ENCODE data around the gene RGS18. TPM values are rescaled to one million over a fixed set of nuclear protein-coding genes. Genes with fewer than 3 reads are reported as not detected.

RGS18 gene
- total RNA-seq, 4 donors from 2014 or later = 0.22 to 1.6 (median 1.3) TPM

DNA sequence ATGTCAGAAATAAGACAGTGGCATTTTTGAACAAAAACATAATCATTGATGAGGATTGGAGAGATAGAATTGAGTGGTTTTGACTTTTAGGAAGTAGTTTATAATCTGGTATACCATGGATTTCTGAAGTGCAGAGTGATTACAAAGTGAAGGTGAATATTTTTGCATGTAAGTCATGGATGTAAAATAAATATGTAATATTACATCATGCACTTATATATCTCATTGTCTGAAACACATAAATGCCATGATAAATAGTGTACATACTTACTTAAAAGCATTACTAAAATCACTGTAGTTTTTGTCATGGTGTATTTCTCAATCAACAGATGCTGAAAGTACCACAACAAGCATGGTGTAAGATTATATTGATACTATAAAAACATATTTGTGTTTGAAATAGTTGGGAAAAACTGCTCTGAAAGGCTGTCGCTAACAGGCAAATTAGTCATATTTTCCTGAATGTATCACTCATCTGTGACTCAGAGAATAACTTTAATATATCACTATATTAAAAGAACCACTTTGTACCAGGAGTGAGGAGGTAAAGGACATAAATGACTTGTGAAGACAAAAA, 24.8 kb upstream of the RGS18 start:
- no peak overlapping the region for H3K27ac ChIP-seq

DNA sequence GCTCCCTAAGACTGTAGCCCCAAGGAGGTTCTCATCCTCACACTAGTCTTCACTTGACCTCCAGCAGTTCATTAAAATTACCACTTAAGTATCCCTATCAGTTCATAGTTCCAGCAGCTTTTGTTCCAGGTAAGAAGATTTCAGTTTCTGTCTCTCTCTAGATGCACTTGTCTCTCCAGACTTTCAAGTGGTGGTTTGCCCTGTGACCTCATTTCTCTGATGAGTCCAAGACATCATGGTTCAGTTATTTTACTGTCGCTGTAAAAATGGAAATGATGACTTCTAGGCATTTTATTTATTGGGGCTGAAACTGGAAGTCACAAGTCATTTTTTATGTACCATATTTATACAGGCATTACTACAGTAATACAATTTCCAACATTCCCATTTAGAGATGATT, 17.9 kb upstream of the RGS18 start:
- intact Hi-C loops (cut with DNase I) = no loop called here
- no peak for DNase-seq
- Histone ChIP-seq H3K27me3 (no peaks in the 10 kb centered on the region), H3K4me1 (no peaks in the 10 kb centered on the region), H3K4me3 (replicated peaks in 1 of 3) (no peak overlapping the region), H3K27ac (no peak overlapping the region), H3K9me3 (no peaks in the 10 kb centered on the region), H3K36me3 (no peaks in the 10 kb centered on the region)
- TF ChIP-seq POLR2A (IDR thresholded peaks at IDR 0.05) = no peak
- TF ChIP-seq, protein P1, sequence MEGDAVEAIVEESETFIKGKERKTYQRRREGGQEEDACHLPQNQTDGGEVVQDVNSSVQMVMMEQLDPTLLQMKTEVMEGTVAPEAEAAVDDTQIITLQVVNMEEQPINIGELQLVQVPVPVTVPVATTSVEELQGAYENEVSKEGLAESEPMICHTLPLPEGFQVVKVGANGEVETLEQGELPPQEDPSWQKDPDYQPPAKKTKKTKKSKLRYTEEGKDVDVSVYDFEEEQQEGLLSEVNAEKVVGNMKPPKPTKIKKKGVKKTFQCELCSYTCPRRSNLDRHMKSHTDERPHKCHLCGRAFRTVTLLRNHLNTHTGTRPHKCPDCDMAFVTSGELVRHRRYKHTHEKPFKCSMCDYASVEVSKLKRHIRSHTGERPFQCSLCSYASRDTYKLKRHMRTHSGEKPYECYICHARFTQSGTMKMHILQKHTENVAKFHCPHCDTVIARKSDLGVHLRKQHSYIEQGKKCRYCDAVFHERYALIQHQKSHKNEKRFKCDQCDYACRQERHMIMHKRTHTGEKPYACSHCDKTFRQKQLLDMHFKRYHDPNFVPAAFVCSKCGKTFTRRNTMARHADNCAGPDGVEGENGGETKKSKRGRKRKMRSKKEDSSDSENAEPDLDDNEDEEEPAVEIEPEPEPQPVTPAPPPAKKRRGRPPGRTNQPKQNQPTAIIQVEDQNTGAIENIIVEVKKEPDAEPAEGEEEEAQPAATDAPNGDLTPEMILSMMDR (IDR thresholded peaks at IDR 0.05) = no peak
- WGBS, 2 donors = 62 to 77% methylated on average over 1 of the region's 1 CpG

More for the DNA sequence above, 24.8 kb upstream of the RGS18 start:
- no peaks in the 10 kb centered on the region for H3K4me1 ChIP-seq
- TF ChIP-seq POLR2A (IDR thresholded peaks at IDR 0.05) = no peak
- TF ChIP-seq, protein P1 (IDR thresholded peaks at IDR 0.05) = no peak
- no peak overlapping the region for H3K4me3 ChIP-seq (replicated peaks in 1 of 3)
- intact Hi-C loops (cut with DNase I) = no loop called here
- no peaks in the 10 kb centered on the region for H3K36me3 ChIP-seq
- no peaks in the 10 kb centered on the region for H3K27me3 ChIP-seq
- DNase-seq = no peak
- 90 to 96% methylated on average over 1 of the region's 1 CpG for WGBS, 2 donors
- no peaks in the 10 kb centered on the region for H3K9me3 ChIP-seq

DNA sequence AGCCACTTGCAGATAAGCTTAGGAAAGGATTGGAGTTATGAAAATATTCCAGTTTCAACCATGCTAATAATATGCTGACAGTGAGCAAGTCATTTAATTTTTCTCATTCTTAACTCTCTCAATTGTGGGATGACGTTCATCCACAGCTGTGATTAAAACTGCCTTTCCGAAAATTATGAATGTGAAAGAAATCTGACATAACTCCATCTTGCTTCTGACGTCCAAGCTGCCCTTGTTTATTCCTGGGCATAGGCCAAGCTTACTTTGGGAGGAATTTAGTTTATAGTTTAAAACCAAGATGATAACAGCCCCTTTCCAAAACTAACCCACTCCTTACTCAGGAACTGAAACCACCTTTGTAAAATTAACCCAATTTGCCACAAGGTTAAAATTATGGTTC, 11.0 kb upstream of the RGS18 start:
- Histone ChIP-seq H3K27ac (no peak overlapping the region), H3K36me3 (no peaks in the 10 kb centered on the region), H3K4me1 (no peaks in the 10 kb centered on the region), H3K9me3 (no peaks in the 10 kb centered on the region), H3K27me3 (no peaks in the 10 kb centered on the region), H3K4me3 (replicated peaks in 1 of 3) (no peak overlapping the region)
- WGBS, 2 donors = 79 to 83% methylated on average over 3 of the region's 3 CpGs
- intact Hi-C loops (cut with DNase I) = no loop called here
- no peak for DNase-seq
- no peak for TF ChIP-seq POLR2A (IDR thresholded peaks at IDR 0.05)
- TF ChIP-seq, protein P1 (IDR thresholded peaks at IDR 0.05) = no peak

DNA sequence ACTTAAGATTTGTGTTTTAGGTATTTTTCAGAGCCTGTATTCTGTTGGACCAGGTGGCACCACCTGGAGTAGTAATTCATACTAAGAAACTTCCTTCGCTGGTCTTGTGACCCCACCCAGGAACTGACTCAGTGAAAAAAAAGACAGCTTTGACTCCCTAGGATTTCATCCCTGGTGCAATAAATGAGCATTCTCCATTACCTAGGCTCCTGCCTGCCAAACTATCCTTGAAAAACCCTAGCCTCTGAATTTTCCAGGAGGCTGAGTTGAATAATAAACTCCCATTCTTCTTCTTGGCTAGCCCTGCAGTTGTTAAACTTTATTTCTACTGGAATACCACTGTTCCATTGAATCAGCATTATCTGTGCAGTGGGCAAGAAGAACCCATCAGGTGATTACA, 10.6 kb upstream of the RGS18 start:
- intact Hi-C loops (cut with DNase I) = no loop called here
- H3K9me3 ChIP-seq = no peaks in the 10 kb centered on the region
- TF ChIP-seq POLR2A (IDR thresholded peaks at IDR 0.05) = no peak
- TF ChIP-seq, protein P1 (IDR thresholded peaks at IDR 0.05) = no peak
- no peak overlapping the region for H3K4me3 ChIP-seq (replicated peaks in 1 of 3)
- no peak overlapping the region for H3K27ac ChIP-seq
- no peak for DNase-seq
- H3K36me3 ChIP-seq = no peaks in the 10 kb centered on the region
- 80 to 85% methylated on average over 1 of the region's 1 CpG for WGBS, 2 donors
- H3K4me1 ChIP-seq = no peaks in the 10 kb centered on the region
- H3K27me3 ChIP-seq = no peaks in the 10 kb centered on the region

DNA sequence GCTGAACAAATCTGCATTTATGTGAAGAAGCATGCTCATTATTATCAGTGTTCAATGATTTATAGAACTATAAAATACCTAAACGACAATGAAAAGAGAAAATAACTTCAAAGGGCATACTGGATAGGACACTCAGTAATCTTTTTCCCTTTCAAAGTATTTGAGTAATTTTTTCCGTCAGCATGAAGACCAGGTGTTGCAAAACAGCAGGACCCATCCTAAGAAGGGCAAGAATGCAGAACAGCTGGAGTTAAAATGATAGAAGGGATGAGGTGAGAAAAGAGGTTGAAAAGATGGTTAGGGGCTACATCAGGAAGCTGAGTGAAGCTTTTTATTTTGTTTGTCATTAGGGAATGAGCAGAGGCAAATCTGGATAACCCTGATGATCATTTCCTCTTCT, 7.1 kb upstream of the RGS18 start:
- no peaks in the 10 kb centered on the region for H3K4me1 ChIP-seq
- 63 to 77% methylated on average over 2 of the region's 2 CpGs for WGBS, 2 donors
- intact Hi-C loops (cut with DNase I) = no loop called here
- no peak for DNase-seq
- no peaks in the 10 kb centered on the region for H3K9me3 ChIP-seq
- TF ChIP-seq POLR2A (IDR thresholded peaks at IDR 0.05) = no peak
- no peaks in the 10 kb centered on the region for H3K27me3 ChIP-seq
- no peaks in the 10 kb centered on the region for H3K36me3 ChIP-seq
- no peak overlapping the region for H3K4me3 ChIP-seq (replicated peaks in 1 of 3)
- no peak overlapping the region for H3K27ac ChIP-seq

DNA sequence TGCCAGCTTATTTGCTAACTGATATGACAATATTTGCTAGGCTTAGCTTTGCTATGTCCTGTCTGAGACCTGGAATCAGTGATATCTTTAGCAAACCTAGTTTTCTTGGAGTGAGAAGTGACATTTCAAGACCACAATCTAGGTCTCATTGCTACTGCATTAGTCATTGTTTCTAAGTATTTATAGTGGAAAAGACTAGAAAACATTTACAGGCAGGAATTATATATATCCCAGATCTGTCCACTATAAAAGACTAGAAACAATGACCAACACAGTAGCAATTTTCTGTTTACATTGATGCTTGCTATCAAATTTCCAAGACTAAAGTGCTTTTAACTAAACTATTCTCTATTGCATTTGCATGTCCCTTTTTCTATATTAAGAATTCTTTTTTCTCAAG, 5.0 kb upstream of the RGS18 start:
- no peak for DNase-seq
- H3K4me3 ChIP-seq (replicated peaks in 1 of 3) = no peak overlapping the region
- intact Hi-C loops (cut with DNase I) = no loop called here
- no peak for TF ChIP-seq POLR2A (IDR thresholded peaks at IDR 0.05)
- TF ChIP-seq, protein P1 (IDR thresholded peaks at IDR 0.05) = no peak
- no peaks in the 10 kb centered on the region for H3K4me1 ChIP-seq
- no peaks in the 10 kb centered on the region for H3K36me3 ChIP-seq
- no peaks in the 10 kb centered on the region for H3K9me3 ChIP-seq
- H3K27ac ChIP-seq = no peak overlapping the region
- H3K27me3 ChIP-seq = no peaks in the 10 kb centered on the region
